ENCODE results near the gene FNIP1.
"Not testable (repeated sequence)": the region's sequence is repeated elsewhere in the genome, so short reads cannot be mapped to it uniquely, and the experiment has no call there.

FNIP1 gene

DNA sequence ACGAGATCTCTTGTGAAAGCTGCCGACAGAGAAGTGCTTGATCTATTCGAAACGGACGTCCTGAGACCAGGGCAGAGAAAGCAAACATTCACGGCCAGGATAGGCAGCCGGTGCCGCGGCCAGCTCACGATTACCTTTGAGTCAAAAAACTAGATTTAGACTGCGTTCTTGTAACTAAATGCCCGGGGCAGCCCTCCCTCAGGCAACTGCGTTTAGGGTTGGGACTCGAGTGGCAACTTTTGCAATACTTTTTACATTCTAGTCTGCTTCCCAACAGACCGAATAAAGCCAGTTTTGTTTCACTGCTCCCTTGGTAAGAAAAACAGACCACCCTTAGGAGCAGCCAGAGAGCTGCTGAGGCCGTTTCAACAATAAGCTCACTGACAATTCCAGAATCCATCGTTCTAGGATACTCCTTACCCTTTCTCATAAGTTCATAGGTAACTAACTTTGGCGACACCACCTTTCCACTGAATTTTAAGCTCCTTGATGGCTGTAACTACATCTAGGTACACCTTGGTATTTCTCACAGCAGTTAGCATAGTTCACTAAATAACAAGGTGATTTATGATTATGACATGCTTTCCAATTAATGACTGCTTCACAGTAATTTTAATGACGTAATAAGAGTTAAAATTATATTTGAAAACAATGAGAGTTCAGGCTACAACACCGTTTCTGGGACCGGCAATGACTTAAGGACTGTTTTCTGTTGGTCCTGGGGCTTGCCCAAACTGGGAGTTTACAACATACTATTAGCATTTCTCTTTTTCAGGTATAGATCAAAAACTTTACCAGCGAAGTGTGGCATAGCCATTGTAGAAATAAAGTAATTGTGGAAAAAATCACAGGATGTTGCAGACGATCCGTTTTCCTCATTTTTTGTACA lies 160.9 kb downstream of the FNIP1 start:
- DNase-seq, result no peak

DNA sequence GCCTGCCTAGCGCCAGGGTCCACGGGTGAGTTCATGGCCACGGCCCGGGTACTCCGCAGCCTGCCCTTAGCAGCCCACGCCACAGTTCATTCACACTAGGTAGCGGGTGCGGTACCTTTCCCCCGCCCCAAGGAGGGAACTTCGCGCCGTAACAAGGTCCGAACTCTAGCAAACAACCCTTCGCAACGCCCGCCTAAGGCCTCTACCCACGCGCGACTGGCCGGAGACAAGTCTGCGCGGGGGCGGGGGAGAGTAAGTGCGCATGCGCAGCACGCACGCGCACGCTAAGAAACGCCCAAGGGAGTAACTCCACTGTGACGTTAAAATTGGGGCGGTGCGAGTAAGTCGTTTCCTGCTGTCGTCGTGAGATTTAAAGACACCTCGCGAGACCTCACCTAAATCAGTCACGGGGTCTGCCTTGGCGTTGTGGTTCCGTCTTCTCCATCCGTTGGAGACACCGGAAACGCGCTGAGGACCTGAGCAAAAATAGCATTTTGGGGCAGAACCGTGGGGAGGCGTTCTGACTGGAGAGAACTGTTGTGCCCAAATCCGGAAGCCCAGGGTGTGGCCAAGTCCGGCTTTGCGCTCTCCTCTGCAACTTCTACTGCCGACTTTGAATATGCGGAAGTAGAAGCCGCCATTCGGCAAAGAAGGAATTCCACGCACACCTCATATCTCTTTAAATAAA lies 161.7 kb downstream of the FNIP1 start, which contains the start of gene RAPGEF6:
Gene RAPGEF6, minus strand, starts transcription at position 234 of the 688 bp plus-strand sequence. Its CDS starts 199 bp downstream, at position 35.
- DNase-seq, result peak; percentile 78

DNA sequence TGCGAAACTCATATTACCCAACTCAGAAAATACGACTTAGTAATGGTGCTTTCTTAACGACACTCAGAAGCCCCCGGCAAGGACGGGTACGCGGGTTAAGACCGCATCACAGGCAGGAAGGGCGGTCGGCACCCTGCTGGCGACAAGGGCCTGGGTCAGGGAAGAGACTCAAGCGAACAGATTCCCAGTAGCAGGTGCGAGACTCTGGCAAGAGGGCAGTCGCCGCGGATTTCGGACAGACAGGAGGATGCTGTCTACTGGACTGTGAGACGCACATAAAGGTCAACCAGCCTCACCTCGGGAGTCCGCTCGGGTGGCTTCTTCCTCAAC lies 162.2 kb downstream of the FNIP1 start:
- peak; percentile 53 for DNase-seq

DNA sequence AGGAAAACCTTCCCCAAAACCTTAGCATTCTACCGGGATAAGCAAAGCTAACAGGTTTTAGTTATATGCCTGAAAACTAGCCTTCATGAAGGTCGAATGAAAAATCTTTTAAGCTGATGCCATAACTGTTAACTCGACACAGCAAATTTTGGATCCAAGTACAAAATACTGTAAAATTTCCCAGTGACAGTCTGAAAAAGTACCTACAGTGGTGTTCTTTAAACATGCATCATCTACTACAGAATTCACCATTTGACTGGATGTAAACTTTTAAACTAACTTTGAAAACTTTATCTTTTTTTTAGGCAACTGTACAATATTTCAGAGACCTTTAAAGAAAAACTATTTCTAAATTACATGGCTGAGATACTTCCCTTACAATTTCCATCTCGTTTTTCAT lies 162.6 kb downstream of the FNIP1 start:
- no peak for DNase-seq

DNA sequence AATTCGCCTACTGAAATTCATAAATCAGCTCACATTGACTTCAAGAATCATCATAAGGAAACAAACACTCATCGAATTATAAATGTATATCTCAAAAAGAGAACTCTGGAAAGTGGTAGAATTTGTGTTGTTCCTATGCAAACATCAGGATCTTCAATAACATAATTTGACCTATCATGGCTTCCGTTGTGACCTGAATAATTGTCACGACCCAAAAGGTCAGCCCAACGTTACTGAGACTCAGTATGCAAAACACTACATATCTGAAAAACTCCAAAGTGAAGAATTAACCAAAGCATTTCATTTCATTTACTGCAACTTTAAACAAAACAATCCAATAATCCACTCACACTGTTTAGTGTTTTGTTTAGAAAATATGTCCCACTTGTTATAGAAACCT lies 163.0 kb downstream of the FNIP1 start:
- no peak for DNase-seq

DNA sequence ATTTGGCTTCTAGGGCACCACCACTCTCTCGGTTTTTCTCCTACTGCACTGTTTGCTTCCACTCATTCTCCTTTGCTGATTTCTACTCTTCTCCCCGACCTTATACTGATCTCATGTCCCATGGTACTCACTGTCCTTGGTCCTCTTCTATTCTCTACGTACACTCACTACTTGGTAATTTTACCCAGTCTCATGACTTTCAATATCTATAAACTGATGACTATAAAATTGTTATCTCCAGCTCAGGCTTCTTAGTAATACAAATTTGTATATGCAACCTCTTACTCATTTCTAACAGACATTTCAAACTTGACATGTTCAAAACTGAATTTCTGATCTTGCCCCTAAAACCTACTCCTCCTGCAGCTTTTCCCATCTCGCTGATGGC lies 165.9 kb downstream of the FNIP1 start:
- no peak for DNase-seq

DNA sequence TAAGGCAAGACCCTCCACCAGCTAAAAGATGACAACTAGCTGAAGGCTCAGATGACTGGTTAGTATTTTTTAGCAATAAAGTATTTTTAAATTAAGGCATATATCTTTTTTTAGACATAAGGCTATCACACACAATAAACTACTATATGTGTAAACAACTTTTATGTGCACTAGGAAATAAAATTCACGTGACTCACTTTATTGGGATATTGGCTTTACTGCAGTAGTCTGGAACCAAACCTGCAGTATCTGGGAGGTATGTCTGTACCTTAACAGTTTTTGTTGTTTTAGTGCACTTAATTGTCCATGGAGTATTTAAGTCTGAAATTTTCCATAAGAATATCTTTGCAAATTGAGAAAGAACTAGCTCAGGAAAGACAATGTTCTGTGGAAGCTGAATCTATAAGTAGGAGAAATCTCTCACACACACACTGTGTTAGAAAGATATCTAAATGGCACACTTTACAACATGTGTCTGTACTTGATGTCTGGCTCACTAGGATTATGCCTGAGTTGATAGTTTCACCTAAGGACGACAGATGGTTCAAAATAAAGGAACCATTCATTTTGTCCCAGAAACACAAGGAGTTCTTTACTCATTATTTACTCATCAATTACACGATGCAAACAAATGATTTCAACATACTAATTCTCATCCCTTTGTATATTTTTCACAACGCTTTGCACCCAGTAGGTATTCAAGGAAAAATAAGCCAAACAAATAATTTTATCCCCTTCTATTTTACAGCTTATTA lies 166.4 kb downstream of the FNIP1 start:
- DNase-seq, result no peak

DNA sequence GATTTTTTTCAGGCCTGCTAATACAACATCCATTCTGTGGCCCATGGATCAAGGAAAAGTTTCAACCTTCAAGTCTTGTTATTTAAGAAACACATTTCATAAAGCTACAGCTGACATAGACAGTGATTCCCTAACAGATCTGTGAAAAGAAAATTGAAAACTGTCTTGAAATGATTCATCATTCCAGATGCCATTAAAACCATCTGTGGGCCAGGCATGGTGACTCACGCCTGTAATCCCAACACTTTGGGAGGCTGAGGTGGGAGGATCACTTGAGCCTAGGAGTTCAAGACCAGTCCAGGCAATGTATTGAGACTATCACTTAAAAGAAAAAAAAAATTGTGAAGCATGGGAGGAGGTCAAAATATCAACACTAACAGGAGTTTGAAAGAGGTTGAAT lies 167.8 kb downstream of the FNIP1 start:
- DNase-seq, result no peak

DNA sequence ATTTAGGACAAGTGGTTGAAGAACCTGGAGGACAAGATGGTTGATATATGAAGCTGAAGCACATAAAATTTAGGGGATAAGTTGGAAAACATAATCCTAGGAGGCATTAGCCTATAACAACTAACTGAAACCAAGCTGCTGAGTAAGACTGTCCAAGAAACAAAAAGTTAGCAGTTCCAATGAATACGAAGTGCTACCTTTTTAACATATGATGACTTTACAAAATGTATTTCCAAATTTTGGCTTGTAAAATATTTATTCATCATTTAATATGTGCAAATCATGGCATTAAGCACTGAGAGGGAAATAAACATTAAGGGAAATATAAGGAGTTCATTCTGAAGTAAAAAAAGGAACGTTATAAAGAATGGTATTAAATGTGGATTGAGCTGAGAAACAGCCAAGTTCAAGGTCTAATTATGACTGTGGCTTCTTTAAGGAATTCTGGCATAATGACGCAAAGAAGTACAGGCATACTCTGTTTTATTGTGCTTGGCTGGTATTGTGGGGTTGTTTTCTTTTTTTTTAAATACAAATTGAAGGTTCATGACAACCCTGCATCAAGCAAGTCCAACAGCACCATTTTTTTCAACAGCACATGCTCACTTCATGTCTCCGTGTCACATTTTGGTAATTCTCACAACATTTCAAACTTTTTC lies 169.5 kb downstream of the FNIP1 start:
- DNase-seq, result no peak

DNA sequence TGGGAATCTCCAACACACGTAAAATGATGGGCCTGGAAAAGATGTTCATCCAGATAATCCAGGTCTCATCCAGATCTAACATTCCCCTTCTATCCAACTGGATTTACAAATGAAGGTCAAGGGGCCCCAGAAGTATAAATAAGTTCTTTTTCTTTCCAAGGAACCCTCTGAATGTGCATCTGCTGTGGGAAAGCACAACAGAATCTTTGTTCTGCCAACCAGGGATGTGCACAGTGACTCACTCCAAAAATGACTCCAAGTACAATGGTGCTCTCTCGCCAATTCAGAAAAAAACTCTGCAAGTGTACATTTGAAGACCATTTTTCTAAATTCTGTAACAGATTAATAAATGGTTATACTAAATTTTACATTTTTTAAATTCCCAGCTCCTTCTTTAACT lies 174.2 kb downstream of the FNIP1 start:
- no peak for DNase-seq

DNA sequence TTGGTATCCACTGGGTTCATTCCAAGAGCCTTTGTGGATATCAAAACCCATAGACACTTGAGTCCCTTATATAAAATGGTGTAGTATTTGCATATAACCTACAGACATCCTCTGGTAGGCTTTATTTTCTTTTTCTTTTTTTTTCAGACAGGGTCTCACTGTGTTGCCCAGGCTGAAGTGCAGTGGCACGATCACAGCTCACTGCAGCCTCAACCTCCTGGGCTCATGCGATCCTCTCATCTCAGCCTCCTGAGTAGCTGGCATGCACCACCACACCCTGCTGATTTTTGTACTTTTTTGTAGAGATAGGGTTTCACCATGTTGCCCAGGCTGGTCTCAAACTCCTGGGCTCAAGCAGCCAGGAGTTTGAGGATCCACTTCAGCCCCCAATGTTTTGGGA lies 175.7 kb downstream of the FNIP1 start:
- not testable (repeated sequence) for DNase-seq

DNA sequence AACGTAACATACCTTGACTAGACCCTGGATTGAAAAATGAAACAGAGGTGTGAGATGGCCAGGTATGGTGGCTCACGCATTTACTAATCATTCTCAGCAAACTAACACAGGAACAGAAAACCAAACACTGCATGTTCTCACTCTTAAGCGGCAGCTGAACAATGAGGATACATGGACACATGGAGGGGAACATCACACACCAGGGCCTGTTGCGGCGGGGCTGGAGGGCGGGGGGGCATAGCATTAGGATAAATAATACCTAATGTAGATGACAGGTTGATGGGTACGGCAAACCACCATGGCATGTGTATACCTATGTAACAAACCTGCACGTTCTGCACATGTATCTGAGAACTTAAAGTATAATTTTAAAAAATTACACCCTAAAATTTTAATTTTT lies 177.7 kb downstream of the FNIP1 start:
- DNase-seq, result no peak

DNA sequence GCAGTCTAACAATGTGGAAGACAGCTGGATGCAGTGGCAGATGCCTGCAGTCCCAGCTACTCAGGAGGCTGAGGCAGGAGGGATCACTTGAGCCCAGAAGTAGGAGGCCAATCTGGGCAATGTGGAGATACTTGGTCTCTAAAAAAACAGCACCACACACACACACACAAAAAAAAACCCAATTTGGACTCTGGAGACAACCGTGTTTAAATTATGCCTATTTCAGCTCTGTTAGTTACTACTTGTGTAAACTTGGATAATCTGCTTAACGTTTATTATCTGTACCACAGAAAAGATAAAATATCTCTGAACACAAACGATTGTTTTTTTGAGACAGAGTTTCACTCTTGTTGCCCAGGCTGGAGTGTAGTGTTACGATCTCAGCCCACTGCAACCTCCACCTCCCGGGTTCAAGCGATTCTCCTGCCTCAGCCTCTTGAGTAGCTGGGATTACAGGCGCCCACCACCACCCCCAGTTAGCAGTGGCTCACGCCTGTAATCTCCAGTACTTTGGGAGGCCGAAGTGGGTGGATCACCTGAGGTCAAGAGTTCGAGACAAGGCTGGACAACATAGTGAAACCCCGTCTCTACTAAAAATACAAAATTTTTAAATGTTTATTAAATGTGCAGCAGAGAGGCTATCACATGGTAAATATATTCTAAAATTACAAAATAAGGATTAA lies 179.5 kb downstream of the FNIP1 start:
- no peak for DNase-seq

DNA sequence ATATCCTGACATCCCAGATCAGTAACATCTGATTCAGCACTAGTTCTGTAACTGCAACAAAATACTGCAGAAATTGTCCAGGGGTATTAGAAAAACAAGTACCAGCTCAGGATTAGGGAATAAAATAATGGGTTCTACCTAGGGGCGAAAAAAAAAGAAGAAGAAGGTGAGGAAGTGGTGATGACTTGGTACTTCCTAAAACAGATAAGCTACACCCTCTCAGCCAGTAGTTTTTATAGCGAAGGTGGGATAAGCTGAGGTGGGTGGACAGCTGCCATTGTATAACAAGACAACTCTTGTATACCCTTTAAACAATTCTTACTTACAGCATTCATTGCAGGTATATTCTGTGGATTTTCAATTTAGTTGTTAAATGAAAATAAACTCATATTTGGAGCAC lies 180.9 kb downstream of the FNIP1 start:
- DNase-seq, result no peak

DNA sequence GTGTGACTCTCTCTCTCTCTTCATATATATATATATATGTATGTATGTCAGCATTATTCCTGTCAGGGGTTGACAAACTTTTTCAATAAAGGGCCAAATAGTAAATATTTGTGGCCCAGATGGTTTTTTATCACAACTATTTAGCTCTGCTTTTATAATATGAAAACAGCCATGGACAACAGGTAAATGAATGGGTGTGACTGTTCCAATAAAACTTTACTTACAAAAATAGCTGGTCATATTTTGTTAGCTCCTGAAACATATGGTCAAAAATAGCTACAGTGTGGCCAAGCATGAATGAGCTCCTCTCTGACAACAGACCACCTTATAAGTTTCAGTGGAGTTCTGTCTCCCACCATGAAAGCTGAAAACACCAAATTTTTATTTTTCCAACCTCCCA lies 183.4 kb downstream of the FNIP1 start:
- DNase-seq, result no peak

DNA sequence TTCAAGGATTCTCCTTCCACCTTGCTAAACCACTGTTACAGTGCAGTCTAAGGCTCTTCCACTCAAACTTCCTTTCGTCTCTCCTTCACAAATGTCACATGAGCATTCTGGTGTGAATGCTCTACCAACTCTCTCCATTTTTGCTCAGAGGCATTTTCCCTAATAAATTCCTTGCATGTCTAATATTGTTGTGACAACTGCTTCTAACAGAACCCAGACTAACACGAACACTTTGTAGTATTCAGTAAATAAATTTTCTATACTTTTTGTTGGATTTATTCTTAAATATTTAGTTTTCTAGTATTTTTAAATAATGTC lies 185.8 kb downstream of the FNIP1 start:
- DNase-seq, result no peak

DNA sequence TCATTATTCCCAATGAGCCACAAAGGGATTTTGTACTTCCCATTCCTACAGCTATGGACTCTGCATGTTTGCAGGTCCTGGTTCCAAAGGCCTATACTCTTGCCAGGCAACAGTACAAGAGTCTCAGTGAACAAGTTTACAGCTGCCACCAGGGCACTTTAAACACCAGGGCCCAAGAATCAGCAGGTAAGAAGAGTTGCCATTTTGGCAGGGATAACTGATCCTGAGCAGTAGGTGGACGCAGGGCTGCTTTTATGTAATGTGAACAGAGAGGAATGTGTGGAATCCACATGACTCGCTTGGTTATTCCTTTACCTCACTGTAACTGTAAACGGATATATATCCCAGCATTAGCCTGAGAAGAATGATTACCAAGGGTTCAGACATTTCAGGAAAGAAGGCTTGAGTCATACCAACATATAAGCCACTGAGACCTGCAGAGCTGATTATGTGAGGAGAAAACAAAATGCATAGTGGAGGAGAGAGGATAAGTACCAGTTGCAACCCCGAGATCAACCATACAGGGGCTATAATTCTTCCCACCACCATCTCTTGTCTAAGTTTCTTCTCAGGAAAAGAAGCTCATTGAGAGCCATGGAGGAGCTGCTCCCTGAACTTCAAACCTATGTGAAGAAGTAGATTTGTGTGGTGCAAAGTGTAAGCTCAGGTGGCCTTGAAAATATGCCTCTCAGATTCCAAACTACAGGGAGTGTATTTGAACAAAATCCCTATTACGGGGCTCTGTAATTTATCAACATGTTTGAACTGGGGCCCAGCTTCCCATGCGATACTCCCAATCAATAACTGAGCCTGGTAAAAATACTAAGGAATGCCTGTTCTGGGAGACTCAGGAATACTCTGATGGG lies 186.4 kb downstream of the FNIP1 start:
- DNase-seq, result no peak

DNA sequence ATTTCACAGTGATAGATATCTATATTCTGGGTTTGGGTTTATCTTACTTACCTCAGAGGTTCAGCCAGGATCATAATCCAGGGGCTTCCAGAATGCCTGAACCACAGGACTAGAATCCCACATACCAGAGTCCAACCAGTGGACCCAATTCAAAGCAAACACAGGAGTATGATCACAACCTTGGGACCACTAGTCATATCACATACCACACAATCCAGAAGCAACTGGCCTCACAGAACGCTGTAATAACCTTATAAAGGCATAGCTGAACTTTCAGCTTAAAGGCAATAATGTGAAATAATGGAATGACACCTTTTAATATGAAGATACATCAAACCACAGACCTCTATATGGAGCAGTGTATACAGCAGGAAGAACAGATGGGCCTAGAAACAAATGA lies 187.0 kb downstream of the FNIP1 start:
- DNase-seq, result no peak

DNA sequence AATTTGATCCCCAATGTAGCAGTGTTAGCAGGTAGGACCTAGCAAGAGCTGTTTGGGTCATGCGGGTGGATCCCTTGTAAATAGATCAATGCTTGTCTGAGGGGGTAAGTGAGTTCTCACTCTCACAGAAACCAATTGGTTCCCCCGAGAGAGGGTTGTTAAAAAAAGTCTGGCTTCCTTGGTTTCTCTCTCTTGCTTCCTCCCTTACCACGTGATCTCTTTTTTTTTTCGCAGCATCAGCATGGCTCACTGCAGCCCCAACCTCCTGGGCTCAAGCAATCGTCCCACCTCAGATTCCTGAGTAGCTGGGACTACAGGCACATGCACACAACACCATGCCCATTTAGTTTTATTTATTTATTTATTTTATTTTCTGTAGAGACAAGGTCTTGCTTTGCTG lies 188.2 kb downstream of the FNIP1 start:
- DNase-seq, result no peak

DNA sequence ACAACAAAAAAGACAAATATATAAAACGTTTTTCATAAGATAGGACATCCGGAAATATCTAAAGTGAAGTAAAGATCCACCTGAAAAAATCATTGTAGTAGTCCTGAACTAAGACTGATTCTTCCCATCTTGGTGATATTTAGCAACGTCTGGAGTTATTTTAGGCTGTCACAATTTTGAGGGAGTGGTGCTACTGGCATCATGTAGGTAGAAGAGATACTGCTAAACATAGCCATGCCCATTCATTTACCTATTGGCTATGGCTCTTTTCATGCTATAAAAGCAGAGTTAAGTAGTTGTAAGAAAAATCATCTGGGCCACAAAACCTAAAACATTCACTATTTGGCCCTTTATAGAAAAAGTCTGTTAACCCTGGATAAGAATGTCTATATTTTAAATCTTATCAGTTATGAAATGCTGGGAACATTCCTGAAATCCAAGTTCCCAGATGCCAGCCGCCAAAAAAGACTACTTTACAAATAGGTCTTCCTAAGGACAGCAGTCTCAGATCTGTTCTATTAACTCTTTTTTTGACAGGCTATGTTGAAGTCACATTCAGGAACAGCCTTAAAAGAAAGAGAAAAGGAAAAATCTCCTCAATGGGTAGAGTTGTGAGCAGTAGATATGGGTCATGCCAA lies 188.8 kb downstream of the FNIP1 start:
- no peak for DNase-seq

DNA sequence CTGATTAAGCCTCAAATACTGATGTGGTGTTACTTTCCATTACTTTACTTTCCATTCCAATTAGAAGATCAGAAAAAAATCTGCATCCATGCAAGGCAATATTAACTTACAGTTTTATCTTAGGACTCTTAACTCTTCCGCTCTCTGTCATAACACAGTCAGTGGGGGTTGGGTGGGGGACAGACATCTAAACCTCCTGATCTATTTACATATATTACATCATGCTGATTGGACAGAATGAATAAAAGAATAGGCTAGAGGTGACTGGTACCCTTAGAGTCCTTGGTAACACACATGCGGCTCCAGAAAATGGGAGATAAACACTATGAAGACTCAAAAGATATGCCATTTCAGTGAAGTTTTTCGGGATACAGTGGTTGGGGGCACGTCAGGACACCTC lies 189.4 kb downstream of the FNIP1 start:
- DNase-seq, result no peak
